Measurements from ENCODE around the gene PAK5. TPM values are rescaled to one million over a fixed set of nuclear protein-coding genes. Genes with fewer than 3 reads are reported as not detected.

PAK5 gene
- total RNA-seq, 4 donors from 2014 or later: 0.22 TPM; not detected in 3

DNA sequence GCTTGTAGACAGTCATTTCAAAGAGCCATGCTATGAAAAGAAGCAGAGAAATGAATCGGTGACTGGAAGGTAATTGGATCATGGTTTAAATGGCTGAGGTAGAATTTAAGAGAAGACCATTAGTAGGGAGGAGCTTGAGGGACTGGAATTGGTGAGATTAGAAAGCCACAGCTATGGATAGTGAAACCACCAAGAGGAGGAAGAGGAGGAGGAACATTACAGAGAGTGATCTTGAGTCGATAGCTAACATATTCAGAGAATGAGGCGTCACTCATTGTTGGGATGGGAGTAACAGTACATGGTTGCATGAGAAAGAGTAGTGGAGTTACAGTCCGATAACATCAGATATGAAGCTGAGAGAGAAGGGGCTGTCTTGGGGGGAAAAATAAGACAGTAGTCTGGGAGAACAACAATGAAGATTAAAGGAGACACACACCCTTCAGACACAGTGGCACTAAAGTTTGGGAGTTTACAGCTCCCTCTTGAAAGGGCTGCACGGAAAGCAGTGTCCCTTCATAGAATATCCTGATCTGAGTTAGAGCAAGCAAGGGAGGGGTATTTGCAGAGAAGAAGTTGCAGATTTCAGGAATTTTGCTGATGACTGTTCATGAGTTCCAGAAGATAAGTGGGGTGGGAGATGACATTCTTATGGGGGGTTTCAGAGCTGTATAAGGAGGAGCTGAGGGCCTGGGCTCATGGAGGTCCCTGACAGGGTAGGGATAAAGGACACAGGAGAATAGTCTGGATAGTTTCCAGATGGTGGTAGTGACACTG, 339.6 kb downstream of the PAK5 start:
- Histone ChIP-seq H3K4me1 (peaks cover 0 to 12% (median 3%) of the 10 kb centered on the region in 4 donors), H3K36me3 (no peaks in the 10 kb centered on the region), H3K27ac (no peak overlapping the region), H3K9me3 (no peaks in the 10 kb centered on the region), H3K27me3 (no peaks in the 10 kb centered on the region), H3K4me3 (no peak overlapping the region)
- TF ChIP-seq, protein P1, sequence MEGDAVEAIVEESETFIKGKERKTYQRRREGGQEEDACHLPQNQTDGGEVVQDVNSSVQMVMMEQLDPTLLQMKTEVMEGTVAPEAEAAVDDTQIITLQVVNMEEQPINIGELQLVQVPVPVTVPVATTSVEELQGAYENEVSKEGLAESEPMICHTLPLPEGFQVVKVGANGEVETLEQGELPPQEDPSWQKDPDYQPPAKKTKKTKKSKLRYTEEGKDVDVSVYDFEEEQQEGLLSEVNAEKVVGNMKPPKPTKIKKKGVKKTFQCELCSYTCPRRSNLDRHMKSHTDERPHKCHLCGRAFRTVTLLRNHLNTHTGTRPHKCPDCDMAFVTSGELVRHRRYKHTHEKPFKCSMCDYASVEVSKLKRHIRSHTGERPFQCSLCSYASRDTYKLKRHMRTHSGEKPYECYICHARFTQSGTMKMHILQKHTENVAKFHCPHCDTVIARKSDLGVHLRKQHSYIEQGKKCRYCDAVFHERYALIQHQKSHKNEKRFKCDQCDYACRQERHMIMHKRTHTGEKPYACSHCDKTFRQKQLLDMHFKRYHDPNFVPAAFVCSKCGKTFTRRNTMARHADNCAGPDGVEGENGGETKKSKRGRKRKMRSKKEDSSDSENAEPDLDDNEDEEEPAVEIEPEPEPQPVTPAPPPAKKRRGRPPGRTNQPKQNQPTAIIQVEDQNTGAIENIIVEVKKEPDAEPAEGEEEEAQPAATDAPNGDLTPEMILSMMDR (IDR thresholded peaks at IDR 0.05): no peak
- TF ChIP-seq EP300 (IDR thresholded peaks at IDR 0.05): no peak
- TF ChIP-seq POLR2A (IDR thresholded peaks at IDR 0.05): no peak
- no peak for DNase-seq (ENCODE audit: low spot score in 2 of 2)
- WGBS, 2 donors: 85% methylated on average over 5 of the region's 5 CpGs

DNA sequence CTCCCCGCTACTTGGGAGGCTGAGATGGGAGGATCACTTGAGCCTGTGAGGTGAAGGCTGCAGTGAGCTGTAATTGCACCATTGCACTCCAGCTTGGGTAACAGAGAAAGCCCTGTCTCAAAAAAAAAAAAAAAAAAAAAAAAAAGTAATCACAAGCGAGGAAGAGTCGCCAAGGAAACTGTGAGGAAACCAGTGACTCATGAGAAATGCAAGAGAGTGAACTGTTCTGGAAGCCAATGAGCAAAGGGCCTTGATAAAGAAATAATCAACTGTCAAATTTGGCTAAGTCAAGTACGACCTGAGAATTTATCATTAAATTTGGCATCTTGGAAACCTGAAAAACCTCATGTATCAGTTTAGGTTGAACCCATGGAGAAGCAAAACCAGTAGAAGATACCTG, 340.6 kb downstream of the PAK5 start:
- Histone ChIP-seq H3K4me3 (no peak overlapping the region), H3K36me3 (no peaks in the 10 kb centered on the region), H3K27ac (no peak overlapping the region), H3K4me1 (peaks cover 0 to 2% (median 0%) of the 10 kb centered on the region in 4 donors), H3K9me3 (no peaks in the 10 kb centered on the region), H3K27me3 (no peaks in the 10 kb centered on the region)
- no peak for DNase-seq (ENCODE audit: low spot score in 2 of 2)
- 84 to 90% methylated on average over 4 of the region's 4 CpGs for WGBS, 2 donors
- TF ChIP-seq, protein P1 (IDR thresholded peaks at IDR 0.05): no peak
- TF ChIP-seq POLR2A (IDR thresholded peaks at IDR 0.05) (no peak), EP300 (IDR thresholded peaks at IDR 0.05) (no peak)

DNA sequence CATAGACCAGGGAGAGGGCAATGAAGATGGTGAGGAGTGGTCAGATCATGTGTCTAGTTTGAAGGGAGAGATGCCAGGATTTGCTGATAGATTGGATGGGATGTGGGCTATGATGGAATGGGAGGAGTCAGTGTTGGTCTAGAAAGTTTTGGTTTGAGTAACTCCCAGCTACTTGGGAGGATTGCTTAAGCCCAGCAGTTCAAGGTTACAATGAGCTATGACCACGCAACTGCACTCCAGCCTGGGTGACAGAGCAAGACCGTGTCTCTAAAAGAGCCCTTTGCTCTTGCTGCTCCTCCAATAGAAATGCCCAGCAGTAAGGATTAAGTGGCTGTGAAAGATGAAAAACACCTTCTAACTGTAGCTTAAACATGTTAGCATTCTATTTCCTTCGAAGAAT, 342.7 kb downstream of the PAK5 start:
- 94 to 100% methylated on average over 3 of the region's 3 CpGs for WGBS, 2 donors
- Histone ChIP-seq H3K36me3 (no peaks in the 10 kb centered on the region), H3K27ac (no peak overlapping the region), H3K27me3 (no peaks in the 10 kb centered on the region), H3K4me1 (no peaks in the 10 kb centered on the region), H3K4me3 (no peak overlapping the region), H3K9me3 (no peaks in the 10 kb centered on the region)
- DNase-seq (ENCODE audit: low spot score in 2 of 2): no peak
- TF ChIP-seq POLR2A (IDR thresholded peaks at IDR 0.05) (no peak), EP300 (IDR thresholded peaks at IDR 0.05) (no peak)
- TF ChIP-seq, protein P1 (IDR thresholded peaks at IDR 0.05): no peak

DNA sequence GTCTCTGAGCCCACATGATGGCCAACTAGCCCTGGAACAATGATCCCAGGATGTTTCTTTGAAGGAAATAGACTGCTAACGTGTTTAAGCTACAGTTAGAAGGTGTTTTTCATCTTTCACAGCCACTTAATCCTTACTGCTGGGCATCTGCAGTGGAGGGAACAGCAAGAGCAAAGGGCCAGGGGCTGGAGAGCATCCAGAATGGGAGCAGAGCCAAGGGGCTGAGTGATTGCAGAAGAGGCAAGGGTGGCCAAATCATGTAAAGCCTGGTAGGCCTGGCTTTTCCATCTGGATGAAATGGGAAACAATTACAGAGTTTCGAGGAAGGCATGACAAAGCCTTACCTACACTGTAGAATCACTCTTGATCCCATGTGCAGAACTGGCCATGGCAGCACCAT, 343.2 kb downstream of the PAK5 start:
- Histone ChIP-seq H3K4me3 (no peak overlapping the region), H3K4me1 (no peaks in the 10 kb centered on the region), H3K36me3 (no peaks in the 10 kb centered on the region), H3K27me3 (no peaks in the 10 kb centered on the region), H3K9me3 (no peaks in the 10 kb centered on the region), H3K27ac (no peak overlapping the region)
- 77 to 82% methylated on average over 2 of the region's 2 CpGs for WGBS, 2 donors
- TF ChIP-seq POLR2A (IDR thresholded peaks at IDR 0.05) (no peak), EP300 (IDR thresholded peaks at IDR 0.05) (no peak)
- TF ChIP-seq, protein P1 (IDR thresholded peaks at IDR 0.05): no peak
- DNase-seq (ENCODE audit: low spot score in 2 of 2): no peak

DNA sequence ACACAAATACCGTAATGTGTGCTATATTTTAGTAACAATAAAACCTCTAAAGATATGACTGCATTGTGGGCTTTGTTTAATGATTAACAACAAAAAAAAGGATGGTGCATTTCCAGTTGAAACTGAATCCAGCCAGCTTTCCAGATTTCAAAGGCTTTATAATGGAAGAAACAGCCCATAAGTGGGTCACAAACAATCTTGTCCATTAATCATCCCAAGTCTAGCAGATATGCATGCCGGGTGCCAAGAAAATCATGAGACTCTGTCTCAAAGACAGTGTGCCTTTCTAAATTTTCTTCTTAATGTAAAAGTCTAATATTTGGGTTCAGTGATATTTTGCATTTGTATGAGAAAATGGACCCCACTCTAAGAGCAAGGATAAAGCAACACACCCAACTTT, 345.1 kb downstream of the PAK5 start:
- Histone ChIP-seq H3K27me3 (no peaks in the 10 kb centered on the region), H3K27ac (no peak overlapping the region), H3K4me1 (no peaks in the 10 kb centered on the region), H3K9me3 (no peaks in the 10 kb centered on the region), H3K36me3 (no peaks in the 10 kb centered on the region), H3K4me3 (no peak overlapping the region)
- TF ChIP-seq EP300 (IDR thresholded peaks at IDR 0.05): no peak
- TF ChIP-seq, protein P1 (IDR thresholded peaks at IDR 0.05): no peak
- TF ChIP-seq POLR2A (IDR thresholded peaks at IDR 0.05): no peak
- 68 to 72% methylated on average over 2 of the region's 2 CpGs for WGBS, 2 donors
- no peak for DNase-seq (ENCODE audit: low spot score in 2 of 2)
